ENCODE results near the gene FXR1. TPM values are rescaled to one million over a fixed set of nuclear protein-coding genes. Genes with fewer than 3 reads are reported as not detected.

Gene FXR1
- total RNA-seq (2022; extraction: Qiagen RNA extraction; ENCODE audit: low read depth), result 57.0 to 103 TPM (median 76.0 TPM) in 5 replicates

GRCh38 chr3:180912304-180913296 is at the start of gene FXR1:
Gene FXR1 (plus strand): TSS chr3:180912670. CDS start chr3:180912686, 16 bp downstream.

GRCh38 chr3:180989291-180990163 is 77.1 kb downstream of the FXR1 start, which contains the start of gene DNAJC19:
Gene DNAJC19 (minus strand): TSS chr3:180989736. CDS start chr3:180989602, 134 bp downstream.

Other genes starting within 250 kb of the FXR1 start
- not detected in 5 replicates for gene CCDC39, start 233.2 kb upstream of the FXR1 start, total RNA-seq (2022; extraction: Qiagen RNA extraction; ENCODE audit: low read depth)
- 21.9 to 26.6 TPM (median 24.9 TPM) in 5 replicates for gene DNAJC19, start 77.1 kb downstream of the FXR1 start, total RNA-seq (2022; extraction: Qiagen RNA extraction; ENCODE audit: low read depth)

Measured in A549 treated with RU486 at 1 μM for 4 hours (cell line).